Neural crest cell (in vitro differentiated cells): ENCODE data around the gene TMSB10. TPM values are rescaled to one million over a fixed set of nuclear protein-coding genes. Genes with fewer than 3 reads are reported as not detected.

Experiments used
- DNase-seq: peaks from one replicate; pipeline ENCODE4 v3.0.0; 2021; ENCODE audit warnings: low read depth, mixed read lengths, low spot score
- H3K27ac Mint-ChIP-seq: one replicate; pipeline ENCODE4 v1.8.0; 2021; ENCODE audit warnings: mild to moderate bottlenecking, mixed read lengths; ENCODE audit not compliant: unreplicated experiment
- H3K27me3 Mint-ChIP-seq: 2 replicates; pipeline ENCODE4 v1.8.0; 2021; ENCODE audit warnings: low read depth, mild to moderate bottlenecking, mixed read lengths
- H3K36me3 Mint-ChIP-seq: 2 replicates; pipeline ENCODE4 v1.8.0; 2021; ENCODE audit warnings: low read depth, mild to moderate bottlenecking, mixed read lengths
- H3K4me1 Mint-ChIP-seq: 2 replicates; pipeline ENCODE4 v1.8.0; 2021; ENCODE audit warnings: mixed read lengths
- H3K4me3 Mint-ChIP-seq: one replicate; pipeline ENCODE4 v1.8.0; 2021; ENCODE audit warnings: mild to moderate bottlenecking, mixed read lengths
- H3K9me3 Mint-ChIP-seq: 2 replicates; pipeline ENCODE4 v1.8.0; 2021; ENCODE audit warnings: mixed read lengths
- CTCF ChIP-seq: fragments of 200-600 bp; sonication (generic); conservative IDR thresholded peaks from 2 replicates; pipeline ENCODE4 v1.5.0; 2021; ENCODE audit warnings: antibody characterized with exemption, mild to moderate bottlenecking
- total RNA-seq: library from RNA; stranded (reverse); gene quantifications from 2 replicates; pipeline ENCODE4 v1.2.1, GENCODE V29; 2021

The TMSB10 gene
- total RNA-seq, 1 donor from 2014 or later: 1,431 TPM

GRCh38 chr2:84894131-84894586 is 11.3 kb upstream of the TMSB10 start:
- TF ChIP-seq CTCF: no peak
- no peak for DNase-seq
- H3K4me1 Mint-ChIP-seq: peaks cover 5% of the 10 kb centered on the region

GRCh38 chr2:84894758-84895520 is 10.5 kb upstream of the TMSB10 start:
- no peaks in the 10 kb centered on the region for H3K27me3 Mint-ChIP-seq
- no peaks in the 10 kb centered on the region for H3K9me3 Mint-ChIP-seq
- no peak overlapping the region for H3K27ac Mint-ChIP-seq
- no peaks in the 10 kb centered on the region for H3K36me3 Mint-ChIP-seq
- H3K4me1 Mint-ChIP-seq: peaks cover 5% of the 10 kb centered on the region
- no peak for DNase-seq
- no peak for TF ChIP-seq CTCF
- H3K4me3 Mint-ChIP-seq: no peak overlapping the region

More at GRCh38 chr2:84894131-84894586, 11.3 kb upstream of the TMSB10 start:
- H3K36me3 Mint-ChIP-seq: no peaks in the 10 kb centered on the region
- no peak overlapping the region for H3K27ac Mint-ChIP-seq
- no peaks in the 10 kb centered on the region for H3K9me3 Mint-ChIP-seq
- no peaks in the 10 kb centered on the region for H3K27me3 Mint-ChIP-seq
- H3K4me3 Mint-ChIP-seq: no peak overlapping the region

GRCh38 chr2:84896567-84896966 is 8.9 kb upstream of the TMSB10 start:
- no peak for TF ChIP-seq CTCF
- no peak overlapping the region for H3K27ac Mint-ChIP-seq
- no peaks in the 10 kb centered on the region for H3K27me3 Mint-ChIP-seq
- H3K36me3 Mint-ChIP-seq: no peaks in the 10 kb centered on the region
- DNase-seq: no peak
- no peak overlapping the region for H3K4me3 Mint-ChIP-seq
- H3K4me1 Mint-ChIP-seq: peaks cover 5% of the 10 kb centered on the region
- H3K9me3 Mint-ChIP-seq: no peaks in the 10 kb centered on the region

- no peaks in the 10 kb centered on the region for H3K36me3 Mint-ChIP-seq
- peaks cover 10% of the 10 kb centered on the region for H3K4me1 Mint-ChIP-seq
- H3K27ac Mint-ChIP-seq: no peak overlapping the region
- no peaks in the 10 kb centered on the region for H3K9me3 Mint-ChIP-seq
- DNase-seq: no peak
- H3K4me3 Mint-ChIP-seq: no peak overlapping the region
- no peaks in the 10 kb centered on the region for H3K27me3 Mint-ChIP-seq
- no peak for TF ChIP-seq CTCF
Measured at GRCh38 chr2:84897773-84898172, 7.7 kb upstream of the TMSB10 start.

GRCh38 chr2:84899304-84900204 is 5.9 kb upstream of the TMSB10 start:
- no peaks in the 10 kb centered on the region for H3K36me3 Mint-ChIP-seq
- no peak overlapping the region for H3K4me3 Mint-ChIP-seq
- no peak for TF ChIP-seq CTCF
- peaks cover 16% of the 10 kb centered on the region for H3K4me1 Mint-ChIP-seq
- no peak for DNase-seq
- no peak overlapping the region for H3K27ac Mint-ChIP-seq
- no peaks in the 10 kb centered on the region for H3K9me3 Mint-ChIP-seq
- H3K27me3 Mint-ChIP-seq: peaks cover 11% of the 10 kb centered on the region
